K562 (cell line): Measurements from ENCODE around the gene CRPPA.

Experiments
- GATAD2A ChIP-seq: fragments of 450-650 bp; IDR thresholded peaks from 2 replicates; pipeline ENCODE4 v1.6.1; 2017
- RUNX1 ChIP-seq: sonication (generic); IDR thresholded peaks from 2 replicates; pipeline ENCODE4 v1.6.1; 2016; ENCODE audit warnings: antibody characterized with exemption, low read depth

- no peak for TF ChIP-seq RUNX1
- TF ChIP-seq GATAD2A, result no peak
These were observed 44.4 kb upstream of the CRPPA start, which contains the start of gene SOSTDC1 for GRCh38 chr7:16465469-16466361.
